ENCODE results near the gene ADIPOR2.

DNA sequence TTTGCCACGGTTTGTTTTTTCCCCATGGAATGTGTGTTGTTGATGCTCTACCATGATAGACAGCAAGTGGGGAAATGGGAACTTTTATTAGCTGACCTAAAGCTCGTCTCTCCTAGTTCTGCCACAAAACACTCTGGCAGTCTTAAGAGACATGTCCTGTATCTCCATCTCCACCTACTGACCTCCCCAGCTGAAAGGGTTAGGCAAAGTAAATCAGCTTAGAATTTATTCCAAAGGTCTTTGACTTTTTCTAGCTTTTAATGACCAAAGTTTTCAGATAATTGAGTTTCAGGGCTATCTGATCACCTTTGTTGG lies 9.4 kb upstream of the ADIPOR2 start:
- TF ChIP-seq CTCF (conservative IDR thresholded peaks at IDR 0.05; ENCODE audit: low read depth, low read length) (no peak), EZH2phosphoT487 (IDR thresholded peaks at IDR 0.05; ENCODE audit: borderline replicate concordance, low read length) (no peak)

All from PC-3 (cell line).